ENCODE results near the gene FGFBP2. TPM values are rescaled to one million over a fixed set of nuclear protein-coding genes. Genes with fewer than 3 reads are reported as not detected.

Gene FGFBP2
- total and polyA plus RNA-seq, 7 donors: 1.8 to 17.1 (median 3.9) TPM

DNA sequence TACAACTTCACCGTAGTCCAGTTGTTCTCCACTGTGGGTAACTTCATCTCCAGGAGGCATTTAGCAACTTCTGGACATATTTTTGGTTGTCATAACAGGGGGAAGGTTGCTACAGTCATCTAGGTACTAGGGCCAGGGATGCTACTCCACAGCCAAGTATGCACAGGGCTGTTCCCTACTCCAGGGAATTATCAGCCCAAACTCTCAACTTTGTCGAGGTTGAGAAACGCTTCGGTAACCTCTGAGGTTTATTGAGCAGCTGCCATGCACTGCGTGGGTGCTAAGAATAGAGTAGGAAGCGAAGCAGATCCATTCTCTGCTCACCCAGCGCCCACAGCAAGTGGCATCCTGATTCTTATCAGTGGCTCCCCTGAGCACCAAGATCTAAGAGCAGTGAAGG, 32.7 kb downstream of the FGFBP2 start:
- Histone ChIP-seq H3K36me3 (no peaks in the 10 kb centered on the region), H3K4me1 (no peaks in the 10 kb centered on the region), H3K27ac (peak overlapping the region in 1 of 4 donors; percentile 31), H3K27me3 (no peaks in the 10 kb centered on the region), H3K4me3 (no peak overlapping the region), H3K9me3 (no peaks in the 10 kb centered on the region)
- WGBS, 2 donors: 70 to 92% methylated on average over 7 of the region's 7 CpGs
- intact Hi-C loops (cut with DNase I): no loop called here
- TF ChIP-seq EP300 (IDR thresholded peaks at IDR 0.05): no peak
- TF ChIP-seq POLR2AphosphoS5 (IDR thresholded peaks at IDR 0.05): no peak
- TF ChIP-seq, protein P1, sequence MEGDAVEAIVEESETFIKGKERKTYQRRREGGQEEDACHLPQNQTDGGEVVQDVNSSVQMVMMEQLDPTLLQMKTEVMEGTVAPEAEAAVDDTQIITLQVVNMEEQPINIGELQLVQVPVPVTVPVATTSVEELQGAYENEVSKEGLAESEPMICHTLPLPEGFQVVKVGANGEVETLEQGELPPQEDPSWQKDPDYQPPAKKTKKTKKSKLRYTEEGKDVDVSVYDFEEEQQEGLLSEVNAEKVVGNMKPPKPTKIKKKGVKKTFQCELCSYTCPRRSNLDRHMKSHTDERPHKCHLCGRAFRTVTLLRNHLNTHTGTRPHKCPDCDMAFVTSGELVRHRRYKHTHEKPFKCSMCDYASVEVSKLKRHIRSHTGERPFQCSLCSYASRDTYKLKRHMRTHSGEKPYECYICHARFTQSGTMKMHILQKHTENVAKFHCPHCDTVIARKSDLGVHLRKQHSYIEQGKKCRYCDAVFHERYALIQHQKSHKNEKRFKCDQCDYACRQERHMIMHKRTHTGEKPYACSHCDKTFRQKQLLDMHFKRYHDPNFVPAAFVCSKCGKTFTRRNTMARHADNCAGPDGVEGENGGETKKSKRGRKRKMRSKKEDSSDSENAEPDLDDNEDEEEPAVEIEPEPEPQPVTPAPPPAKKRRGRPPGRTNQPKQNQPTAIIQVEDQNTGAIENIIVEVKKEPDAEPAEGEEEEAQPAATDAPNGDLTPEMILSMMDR (IDR thresholded peaks at IDR 0.05): no peak
- TF ChIP-seq POLR2A (IDR thresholded peaks at IDR 0.05): no peak
- no peak for DNase-seq

DNA sequence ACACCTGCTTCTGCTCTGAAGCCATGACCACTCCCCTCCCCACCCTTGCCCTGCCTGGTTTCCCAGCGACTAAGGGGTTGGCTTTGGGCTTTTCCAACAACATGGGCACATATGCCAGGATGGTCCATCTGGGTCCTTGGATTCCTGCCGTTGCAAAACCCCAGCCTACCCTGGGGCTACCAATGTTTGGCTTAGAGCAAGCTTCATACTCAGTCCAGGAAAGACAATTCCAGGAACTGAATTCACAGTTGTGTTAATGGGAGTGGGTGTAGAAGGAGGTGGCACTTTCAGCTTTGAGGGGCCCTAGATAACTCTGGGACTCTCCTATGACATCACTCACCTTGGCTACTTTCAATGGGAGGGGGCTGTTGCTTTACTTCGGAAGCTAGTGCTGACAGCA, 33.4 kb downstream of the FGFBP2 start:
- no peak for TF ChIP-seq EP300 (IDR thresholded peaks at IDR 0.05)
- no peak for TF ChIP-seq POLR2A (IDR thresholded peaks at IDR 0.05)
- TF ChIP-seq, protein P1 (IDR thresholded peaks at IDR 0.05): no peak
- TF ChIP-seq POLR2AphosphoS5 (IDR thresholded peaks at IDR 0.05): no peak
- no peaks in the 10 kb centered on the region for H3K9me3 ChIP-seq
- intact Hi-C loops (cut with DNase I): no loop called here
- DNase-seq: no peak
- no peak overlapping the region for H3K27ac ChIP-seq
- H3K4me3 ChIP-seq: no peak overlapping the region
- H3K4me1 ChIP-seq: no peaks in the 10 kb centered on the region
- 53 to 68% methylated on average over 3 of the region's 3 CpGs for WGBS, 2 donors
- H3K36me3 ChIP-seq: no peaks in the 10 kb centered on the region
- H3K27me3 ChIP-seq: no peaks in the 10 kb centered on the region

DNA sequence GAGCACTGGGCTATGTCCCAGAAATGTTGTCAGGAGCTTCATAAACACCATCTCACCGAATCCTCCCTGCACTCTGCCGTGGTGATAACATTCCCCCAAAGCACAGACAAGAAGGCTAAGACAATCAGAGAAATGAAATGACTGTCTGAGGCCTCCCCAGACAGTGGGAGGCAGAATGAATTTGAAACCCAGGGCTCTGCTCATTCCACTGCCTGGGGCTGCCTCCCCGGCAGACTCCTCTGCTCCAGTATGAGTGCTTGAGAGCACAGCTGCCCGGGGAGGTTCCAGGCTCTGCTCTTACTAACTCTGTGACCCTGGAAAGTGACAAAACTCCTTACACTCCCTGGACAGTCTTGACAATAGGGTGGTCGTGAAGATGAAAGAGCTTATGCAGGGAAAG, 34.1 kb downstream of the FGFBP2 start:
- intact Hi-C loops (cut with DNase I): no loop called here
- no peak overlapping the region for H3K4me3 ChIP-seq
- TF ChIP-seq POLR2AphosphoS5 (IDR thresholded peaks at IDR 0.05) (no peak), POLR2A (IDR thresholded peaks at IDR 0.05) (no peak), EP300 (IDR thresholded peaks at IDR 0.05) (no peak)
- TF ChIP-seq, protein P1 (IDR thresholded peaks at IDR 0.05): no peak
- 85 to 90% methylated on average over 5 of the region's 5 CpGs for WGBS, 2 donors
- H3K36me3 ChIP-seq: no peaks in the 10 kb centered on the region
- H3K27me3 ChIP-seq: no peaks in the 10 kb centered on the region
- no peaks in the 10 kb centered on the region for H3K4me1 ChIP-seq
- peak overlapping the region in 1 of 4 donors; percentile 14 for H3K27ac ChIP-seq
- DNase-seq: no peak
- H3K9me3 ChIP-seq: no peaks in the 10 kb centered on the region

DNA sequence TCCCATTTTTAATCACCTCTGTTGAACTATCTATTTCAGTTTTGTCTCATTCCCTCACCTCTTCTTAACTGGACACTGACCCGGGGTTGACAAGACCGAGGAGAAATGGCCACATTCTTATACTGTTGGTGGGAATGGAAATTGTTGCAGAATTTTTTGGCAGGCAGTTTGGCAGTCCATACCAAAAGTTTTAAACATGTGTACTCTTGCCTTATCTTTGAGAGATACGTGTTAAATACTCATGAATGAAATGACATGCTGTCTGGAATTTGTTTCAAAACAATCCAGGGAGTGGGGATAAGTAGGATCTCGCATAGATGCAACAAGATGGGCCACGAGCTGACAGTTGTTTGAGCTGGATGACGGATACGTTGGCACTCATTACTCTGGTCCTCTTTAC, 36.5 kb downstream of the FGFBP2 start:
- 84 to 87% methylated on average over 7 of the region's 7 CpGs for WGBS, 2 donors

More for the DNA sequence above, 36.5 kb downstream of the FGFBP2 start:
- Histone ChIP-seq H3K36me3 (no peaks in the 10 kb centered on the region), H3K4me3 (no peak overlapping the region), H3K27ac (no peak overlapping the region), H3K27me3 (no peaks in the 10 kb centered on the region), H3K4me1 (peaks cover 0 to 3% (median 0%) of the 10 kb centered on the region in 4 donors), H3K9me3 (no peaks in the 10 kb centered on the region)
- no peak for DNase-seq
- intact Hi-C loops (cut with DNase I): no loop called here
- TF ChIP-seq POLR2A (IDR thresholded peaks at IDR 0.05) (no peak), EP300 (IDR thresholded peaks at IDR 0.05) (no peak), POLR2AphosphoS5 (IDR thresholded peaks at IDR 0.05) (no peak)
- TF ChIP-seq, protein P1 (IDR thresholded peaks at IDR 0.05): no peak
